CD4-positive, alpha-beta T cell (primary cell): ENCODE measurements around the gene PEAR1. TPM values are rescaled to one million over a fixed set of nuclear protein-coding genes. Genes with fewer than 3 reads are reported as not detected.

Experiments used
- ATAC-seq: fragments of 200-7000 bp; cut with Tn5 transposase; one replicate; pipeline ENCODE4 v1.10.0; 2022; ENCODE audit warnings: mild to moderate bottlenecking; ENCODE audit not compliant: poor library complexity
- CTCF ChIA-PET: fragments of 350-600 bp; sonication (Branson Sonifier 250); formaldehyde crosslinking; loops from one replicate; lab custom pipeline; 2021; ENCODE audit warnings: antibody characterized with exemption, inconsistent platforms; lab: Charles Lee
- POLR2A ChIA-PET: fragments of 350-600 bp; sonication (Branson Sonifier 250); formaldehyde crosslinking; loops from one replicate; lab custom pipeline; 2021; ENCODE audit warnings: antibody characterized with exemption, inconsistent platforms; lab: Charles Lee
- DNase-seq, 14 experiments: peaks; one replicate each; pipeline ENCODE4 v3.0.0-alpha.2; 2013 to 2020; ENCODE audit warnings: mixed read lengths in 2 of 14
- H3K27ac ChIP-seq, 2 donors: one replicate each; pipeline versions ENCODE4 v1.5.1 to v1.7.0; 2013; ENCODE audit warnings: low read length in 2 of 2, low read depth in 1 of 2, mild to moderate bottlenecking in 1 of 2
- H3K27me3 ChIP-seq, 2 experiments: 1 replicate in 1 of 2; 2 replicates in 1 of 2; pipeline versions ENCODE4 v1.6.1 to v1.7.0; 2013; ENCODE audit warnings: low read length in 2 of 2, control low read depth in 1 of 2, mild to moderate bottlenecking in 1 of 2, moderate library complexity in 1 of 2; ENCODE audit not compliant: insufficient read depth in 2 of 2, control insufficient read depth in 1 of 2
- H3K36me3 ChIP-seq: one replicate; pipeline ENCODE4 v1.6.1; 2013; ENCODE audit warnings: low read length, control low read depth; ENCODE audit not compliant: insufficient read depth
- H3K4me1 ChIP-seq: one replicate; pipeline ENCODE4 v1.6.1; 2013; ENCODE audit warnings: low read length, control low read depth; ENCODE audit not compliant: insufficient read depth
- H3K4me3 ChIP-seq: one replicate; pipeline ENCODE4 v1.5.1; 2013; ENCODE audit warnings: mild to moderate bottlenecking, low read length, moderate library complexity
- H3K9me3 ChIP-seq, 2 experiments: 1 replicate in 1 of 2; 2 replicates in 1 of 2; pipeline versions ENCODE4 v1.6.1 to v1.7.0; 2013; ENCODE audit warnings: low read length in 2 of 2, mild to moderate bottlenecking in 2 of 2, control low read depth in 1 of 2, moderate library complexity in 1 of 2; ENCODE audit not compliant: control insufficient read depth in 1 of 2, insufficient read depth in 1 of 2
- H3K27ac Mint-ChIP-seq: one replicate; pipeline ENCODE4 v1.8.0; 2020; ENCODE audit warnings: mixed read lengths
- H3K27me3 Mint-ChIP-seq: one replicate; pipeline ENCODE4 v1.8.0; 2021; ENCODE audit warnings: mixed read lengths
- H3K36me3 Mint-ChIP-seq: one replicate; pipeline ENCODE4 v1.8.0; 2021; ENCODE audit warnings: low read depth, mixed read lengths
- H3K4me1 Mint-ChIP-seq: one replicate; pipeline ENCODE4 v1.8.0; 2021; ENCODE audit warnings: low read depth, mixed read lengths
- H3K4me3 Mint-ChIP-seq: one replicate; pipeline ENCODE4 v1.8.0; 2020; ENCODE audit warnings: mild to moderate bottlenecking, mixed read lengths
- H3K9me3 Mint-ChIP-seq: one replicate; pipeline ENCODE4 v1.8.0; 2020; ENCODE audit warnings: mixed read lengths
- intact Hi-C, 2 experiments: fragments of 100-400 bp; cut with DNase I in 1 of 2; cut with micrococcal nuclease in 1 of 2; formaldehyde crosslinking; loops; one replicate each; pipeline versions ENCODE4 v1.15.1 to v1.9.0; 2023 to 2025; cut with DNase I, micrococcal nuclease
- total RNA-seq, 174 experiments: library from RNA in 2 of 174; stranded (reverse) in 2 of 174; gene quantifications; one replicate each; pipeline ENCODE4 v1.2.3 and lab custom pipeline; 2021 to 2026
- TF ChIP-seq, protein P1 (sequence below): fragments of 200-600 bp; IDR thresholded peaks from one replicate; pipeline ENCODE4 v1.8.0; 2022; ENCODE audit warnings: antibody characterized with exemption, mild to moderate bottlenecking

The PEAR1 gene
- total RNA-seq, 2 experiments from 2014 or later: 0.20 to 0.41 TPM

DNA sequence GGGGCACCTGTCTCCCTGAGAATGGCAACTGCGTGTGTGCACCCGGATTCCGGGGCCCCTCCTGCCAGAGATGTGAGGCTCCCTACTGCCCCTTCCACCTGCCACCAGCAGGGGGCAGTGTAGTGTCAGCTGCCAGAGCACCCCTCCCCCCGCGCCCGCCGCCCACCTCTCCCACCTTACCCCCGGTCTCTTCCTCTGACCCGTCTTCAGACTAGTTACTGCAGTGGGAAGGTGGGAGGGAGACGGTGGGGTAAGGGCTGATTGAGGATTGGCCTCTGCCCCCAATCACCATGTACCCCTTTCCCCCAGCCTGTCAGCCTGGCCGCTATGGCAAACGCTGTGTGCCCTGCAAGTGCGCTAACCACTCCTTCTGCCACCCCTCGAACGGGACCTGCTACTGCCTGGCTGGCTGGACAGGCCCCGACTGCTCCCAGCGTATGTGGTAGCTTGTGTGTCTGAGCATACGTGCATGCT lies 16.8 kb downstream of the PEAR1 start:
- peaks cover 0 to 7% of the 10 kb centered on the region in 2 experiments for H3K27me3 ChIP-seq
- H3K9me3 Mint-ChIP-seq: no peaks in the 10 kb centered on the region
- POLR2A ChIA-PET: interaction anchor here (0.7 kb wide), 1 partner anchor 107 kb away, joined by 3 read pairs; no protein-coding TSS in a partner anchor
- no peaks in the 10 kb centered on the region for H3K4me1 ChIP-seq
- H3K27ac ChIP-seq: no peak overlapping the region
- H3K4me3 Mint-ChIP-seq: no peak overlapping the region
- no peaks in the 10 kb centered on the region for H3K36me3 ChIP-seq
- CTCF ChIA-PET: interaction anchor here (0.7 to 2.1 kb wide), 2 partner anchors 11 to 17 kb away, joined by 5 to 6 read pairs; no protein-coding TSS in a partner anchor
- H3K36me3 Mint-ChIP-seq: no peaks in the 10 kb centered on the region
- H3K9me3 ChIP-seq: peaks cover 0 to 18% of the 10 kb centered on the region in 2 experiments
- TF ChIP-seq, protein P1, sequence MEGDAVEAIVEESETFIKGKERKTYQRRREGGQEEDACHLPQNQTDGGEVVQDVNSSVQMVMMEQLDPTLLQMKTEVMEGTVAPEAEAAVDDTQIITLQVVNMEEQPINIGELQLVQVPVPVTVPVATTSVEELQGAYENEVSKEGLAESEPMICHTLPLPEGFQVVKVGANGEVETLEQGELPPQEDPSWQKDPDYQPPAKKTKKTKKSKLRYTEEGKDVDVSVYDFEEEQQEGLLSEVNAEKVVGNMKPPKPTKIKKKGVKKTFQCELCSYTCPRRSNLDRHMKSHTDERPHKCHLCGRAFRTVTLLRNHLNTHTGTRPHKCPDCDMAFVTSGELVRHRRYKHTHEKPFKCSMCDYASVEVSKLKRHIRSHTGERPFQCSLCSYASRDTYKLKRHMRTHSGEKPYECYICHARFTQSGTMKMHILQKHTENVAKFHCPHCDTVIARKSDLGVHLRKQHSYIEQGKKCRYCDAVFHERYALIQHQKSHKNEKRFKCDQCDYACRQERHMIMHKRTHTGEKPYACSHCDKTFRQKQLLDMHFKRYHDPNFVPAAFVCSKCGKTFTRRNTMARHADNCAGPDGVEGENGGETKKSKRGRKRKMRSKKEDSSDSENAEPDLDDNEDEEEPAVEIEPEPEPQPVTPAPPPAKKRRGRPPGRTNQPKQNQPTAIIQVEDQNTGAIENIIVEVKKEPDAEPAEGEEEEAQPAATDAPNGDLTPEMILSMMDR: peak; percentile 83
- DNase-seq: peak; percentile 17 to 79 (median 48)
- peak; percentile 70 for ATAC-seq
- peaks cover 32% of the 10 kb centered on the region for H3K27me3 Mint-ChIP-seq
- intact Hi-C loops: loop anchor here (2.0 to 5.0 kb wide), 3 partner anchors 52 to 167 kb away; no protein-coding TSS in a partner anchor
- H3K4me3 ChIP-seq: no peak overlapping the region
- no peak overlapping the region for H3K27ac Mint-ChIP-seq
- no peaks in the 10 kb centered on the region for H3K4me1 Mint-ChIP-seq

DNA sequence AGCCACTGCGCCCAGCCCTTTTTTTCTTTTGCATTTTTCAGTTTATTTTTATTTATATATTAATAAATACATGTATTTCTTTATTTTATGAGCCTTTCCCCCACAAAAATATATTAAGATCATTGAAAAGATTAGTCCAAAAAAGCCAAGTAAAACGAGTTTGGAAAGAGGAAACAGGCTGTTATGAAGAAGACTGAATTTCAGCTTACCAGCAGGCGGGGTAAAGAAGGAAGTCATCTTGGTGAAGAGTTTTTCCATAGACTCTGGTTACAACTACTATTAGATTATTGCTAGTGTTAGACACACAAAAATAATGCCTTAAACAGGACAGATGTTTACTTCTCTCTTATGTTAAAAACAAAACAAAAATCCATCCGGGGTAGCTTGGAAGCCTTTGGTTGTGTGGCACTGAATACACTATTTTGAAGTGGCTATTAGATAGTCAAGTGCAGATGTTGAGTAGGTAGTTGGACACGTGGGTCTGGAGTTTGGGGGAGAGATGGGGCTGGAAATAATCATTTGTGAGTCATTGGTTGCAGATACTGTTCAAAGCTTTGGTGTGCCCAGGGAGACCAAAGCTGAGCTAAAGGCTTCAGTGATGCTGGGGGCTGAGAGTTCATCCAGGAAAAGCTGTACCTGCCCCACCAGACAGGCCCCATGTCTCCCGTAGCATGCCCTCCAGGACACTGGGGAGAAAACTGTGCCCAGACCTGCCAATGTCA lies 18.2 kb downstream of the PEAR1 start:
- Histone ChIP-seq H3K9me3 (peaks cover 0 to 10% of the 10 kb centered on the region in 2 experiments), H3K4me3 (no peak overlapping the region), H3K36me3 (no peaks in the 10 kb centered on the region), H3K27me3 (peaks cover 3 to 6% of the 10 kb centered on the region in 2 experiments), H3K4me1 (no peaks in the 10 kb centered on the region), H3K27ac (no peak overlapping the region)
- no peak for ATAC-seq
- H3K27ac Mint-ChIP-seq: no peak overlapping the region
- peaks cover 45% of the 10 kb centered on the region for H3K27me3 Mint-ChIP-seq
- no peaks in the 10 kb centered on the region for H3K4me1 Mint-ChIP-seq
- no peak for DNase-seq
- no peak overlapping the region for H3K4me3 Mint-ChIP-seq
- TF ChIP-seq, protein P1: no peak
- CTCF ChIA-PET: interaction anchor here (0.7 kb wide), 1 partner anchor 163 kb away, joined by 3 read pairs; no protein-coding TSS in a partner anchor
- POLR2A ChIA-PET: no interaction called here
- H3K9me3 Mint-ChIP-seq: no peaks in the 10 kb centered on the region
- no peaks in the 10 kb centered on the region for H3K36me3 Mint-ChIP-seq
- intact Hi-C loops: loop anchor here (2.0 to 5.0 kb wide), 3 partner anchors 51 to 166 kb away; no protein-coding TSS in a partner anchor

DNA sequence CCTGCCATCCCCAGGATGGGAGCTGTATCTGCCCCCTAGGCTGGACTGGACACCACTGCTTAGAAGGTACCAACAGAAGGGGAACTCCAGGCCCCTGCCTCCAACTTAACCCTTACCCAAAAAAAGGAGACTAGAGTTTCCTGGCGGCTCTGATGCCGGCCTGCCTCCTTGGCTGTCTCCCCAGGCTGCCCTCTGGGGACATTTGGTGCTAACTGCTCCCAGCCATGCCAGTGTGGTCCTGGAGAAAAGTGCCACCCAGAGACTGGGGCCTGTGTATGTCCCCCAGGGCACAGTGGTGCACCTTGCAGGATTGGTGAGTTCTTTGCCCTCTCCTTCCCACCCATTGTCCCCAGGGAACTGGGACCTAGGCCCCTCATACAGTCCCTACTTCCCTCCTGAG lies 18.8 kb downstream of the PEAR1 start:
- H3K27ac Mint-ChIP-seq: no peak overlapping the region
- H3K27me3 ChIP-seq: peaks cover 3 to 7% of the 10 kb centered on the region in 2 experiments
- no peak overlapping the region for H3K4me3 ChIP-seq
- no peaks in the 10 kb centered on the region for H3K36me3 Mint-ChIP-seq
- no peaks in the 10 kb centered on the region for H3K9me3 Mint-ChIP-seq
- TF ChIP-seq, protein P1: no peak
- H3K9me3 ChIP-seq: peaks cover 0 to 9% of the 10 kb centered on the region in 2 experiments
- POLR2A ChIA-PET: interaction anchor here (0.6 kb wide), 1 partner anchor 16 kb away, joined by 4 read pairs; no protein-coding TSS in a partner anchor
- no peaks in the 10 kb centered on the region for H3K4me1 ChIP-seq
- H3K4me1 Mint-ChIP-seq: no peaks in the 10 kb centered on the region
- DNase-seq (no peak), ATAC-seq (no peak)
- CTCF ChIA-PET: no interaction called here
- intact Hi-C loops: loop anchor here (5.0 kb wide), 2 partner anchors 50 to 165 kb away; no protein-coding TSS in a partner anchor
- no peaks in the 10 kb centered on the region for H3K36me3 ChIP-seq
- no peak overlapping the region for H3K4me3 Mint-ChIP-seq
- no peak overlapping the region for H3K27ac ChIP-seq
- peaks cover 49% of the 10 kb centered on the region for H3K27me3 Mint-ChIP-seq
